Measurements from ENCODE around the gene MAP2.

MAP2 gene

DNA sequence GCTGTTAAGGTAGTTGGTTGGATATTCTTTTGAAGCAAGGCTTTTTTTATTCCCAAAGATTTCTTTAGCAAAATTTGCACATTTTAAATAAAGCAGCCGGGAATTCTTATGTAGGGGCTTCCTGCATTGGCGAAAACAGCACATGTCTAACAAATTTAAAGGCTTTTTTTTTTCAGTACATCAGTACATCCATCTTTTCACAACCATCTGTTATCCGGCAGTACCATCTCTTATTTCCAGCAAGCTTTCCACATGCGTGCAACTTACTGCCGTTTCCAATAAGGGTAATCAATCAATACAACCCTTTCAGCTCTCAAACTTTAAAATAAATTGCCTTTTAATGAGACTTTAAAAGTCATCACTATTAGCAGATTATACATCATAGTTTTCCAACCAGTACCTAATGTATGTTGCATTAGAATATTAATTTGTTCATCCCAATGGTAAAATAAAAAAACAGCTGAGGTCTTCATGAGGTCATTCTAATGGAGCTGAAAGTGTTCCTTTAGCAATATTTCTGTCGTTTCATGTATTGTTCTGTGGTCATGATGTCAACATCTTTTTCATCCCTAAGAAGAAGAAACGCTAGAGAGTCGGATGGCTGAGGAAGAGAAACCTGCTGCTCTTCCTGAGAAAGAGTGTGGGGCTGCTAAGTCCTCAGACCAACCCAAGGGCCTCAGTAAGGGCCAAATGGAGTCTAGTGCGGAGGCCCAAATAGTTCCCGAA lies 266.3 kb downstream of the MAP2 start:
- no peak for DNase-seq (ENCODE audit: low read depth in 1 of 2, low spot score in 1 of 2)

DNA sequence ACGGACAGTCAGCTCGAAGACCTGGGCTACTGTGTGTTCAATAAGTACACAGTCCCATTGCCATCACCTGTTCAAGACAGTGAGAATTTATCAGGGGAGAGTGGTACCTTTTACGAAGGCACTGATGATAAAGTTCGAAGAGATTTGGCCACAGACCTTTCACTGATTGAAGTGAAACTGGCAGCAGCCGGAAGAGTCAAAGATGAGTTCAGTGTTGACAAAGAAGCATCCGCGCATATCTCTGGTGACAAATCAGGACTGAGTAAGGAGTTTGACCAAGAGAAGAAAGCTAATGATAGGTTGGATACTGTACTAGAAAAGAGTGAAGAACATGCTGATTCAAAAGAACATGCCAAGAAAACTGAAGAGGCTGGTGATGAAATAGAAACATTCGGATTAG lies 270.9 kb downstream of the MAP2 start:
- DNase-seq (ENCODE audit: low read depth in 1 of 2, low spot score in 1 of 2): no peak

- no peak for DNase-seq (ENCODE audit: low read depth in 1 of 2, low spot score in 1 of 2)
Observed at GRCh38 chr2:209696836-209697711, 273.2 kb downstream of the MAP2 start.

- no peak for DNase-seq (ENCODE audit: low read depth in 1 of 2, low spot score in 1 of 2)
Observed at GRCh38 chr2:209702775-209703174, 278.9 kb downstream of the MAP2 start.

GRCh38 chr2:209713219-209713618 lies 289.4 kb downstream of the MAP2 start:
- DNase-seq (ENCODE audit: low read depth in 1 of 2, low spot score in 1 of 2): no peak

DNA sequence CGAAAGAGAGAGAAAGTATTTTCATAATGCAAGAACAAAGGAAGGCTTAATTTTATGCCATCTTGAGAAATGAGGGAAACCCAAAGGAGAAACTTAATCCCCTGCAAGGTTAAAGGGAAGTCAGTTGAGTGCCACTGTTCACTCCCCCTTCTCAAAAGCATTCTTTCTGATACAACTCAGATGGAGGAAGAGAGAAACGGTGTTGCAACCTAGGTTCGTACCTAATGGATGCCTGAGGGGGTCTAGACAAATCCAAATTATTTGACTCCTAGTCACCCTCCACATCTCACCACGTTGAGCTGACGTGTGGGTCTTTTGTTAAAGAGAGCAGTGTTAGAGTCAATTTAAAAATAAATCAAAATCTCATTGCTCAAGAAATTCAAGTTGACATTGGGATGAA lies 295.2 kb downstream of the MAP2 start:
- DNase-seq (ENCODE audit: low read depth in 1 of 2, low spot score in 1 of 2): no peak

- DNase-seq (ENCODE audit: low read depth in 1 of 2, low spot score in 1 of 2): no peak
Observed at GRCh38 chr2:209721497-209721896, 297.6 kb downstream of the MAP2 start.

- no peak for DNase-seq (ENCODE audit: low read depth in 1 of 2, low spot score in 1 of 2)
Observed at GRCh38 chr2:209726311-209726710, 302.5 kb downstream of the MAP2 start.

DNA sequence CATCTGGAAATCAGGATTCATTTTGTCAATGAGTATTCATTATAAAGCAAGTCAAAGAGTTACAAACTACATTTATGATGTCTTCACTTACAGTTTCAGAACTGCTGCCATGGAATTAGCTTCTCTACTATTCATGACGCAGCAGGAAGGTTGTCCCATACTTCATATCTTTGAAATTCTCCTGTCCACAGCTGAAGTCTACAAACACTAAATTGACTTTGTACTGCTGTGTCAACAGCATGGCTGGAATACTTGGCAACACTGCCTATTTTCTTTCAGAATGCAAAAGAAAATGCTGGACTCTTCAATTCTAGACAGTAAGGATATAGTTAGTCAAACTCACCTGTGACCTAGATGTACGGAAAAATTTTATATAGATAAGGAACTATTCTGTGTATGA lies 303.2 kb downstream of the MAP2 start:
- no peak for DNase-seq (ENCODE audit: low read depth in 1 of 2, low spot score in 1 of 2)

- no peak for DNase-seq (ENCODE audit: low read depth in 1 of 2, low spot score in 1 of 2)
Observed at GRCh38 chr2:209734805-209735204, 311.0 kb downstream of the MAP2 start.

DNA sequence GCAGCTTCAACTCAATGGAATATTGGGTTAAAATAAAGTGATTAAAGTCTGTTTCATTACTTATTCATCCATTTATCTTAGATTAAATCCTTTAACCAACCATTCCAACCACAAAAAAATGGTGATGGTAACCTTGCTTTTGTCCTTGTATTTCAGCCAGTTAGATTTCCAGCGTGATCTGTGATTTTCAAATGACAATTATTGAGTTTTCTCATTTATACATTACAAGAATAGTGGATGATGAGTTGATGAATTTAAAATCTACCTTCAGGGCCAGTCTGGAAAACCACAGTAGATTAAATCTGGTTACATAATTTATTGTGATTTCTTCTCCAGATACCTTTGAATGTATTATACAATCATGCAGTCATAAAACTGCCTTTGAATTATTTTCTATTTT lies 318.1 kb downstream of the MAP2 start:
- no peak for DNase-seq (ENCODE audit: low read depth in 1 of 2, low spot score in 1 of 2)

DNA sequence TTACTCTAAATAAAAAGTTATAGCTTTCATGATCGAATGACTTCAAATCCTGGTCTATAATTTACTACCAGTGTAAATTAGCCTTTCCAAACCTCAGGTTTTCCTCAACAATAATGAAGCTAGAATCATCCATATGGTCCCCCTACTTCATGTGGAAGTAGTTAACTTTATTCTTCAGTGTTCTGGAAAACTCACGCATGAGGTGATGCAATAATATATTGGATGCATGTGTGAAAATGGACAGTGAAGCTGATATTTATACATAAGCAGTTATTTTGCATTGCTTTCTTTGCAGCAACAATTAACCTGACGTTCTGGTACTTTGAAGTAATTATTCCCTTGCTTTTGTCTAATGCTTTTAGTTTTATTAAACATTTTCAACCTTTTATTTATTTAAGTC lies 329.2 kb downstream of the MAP2 start:
- no peak for DNase-seq (ENCODE audit: low read depth in 1 of 2, low spot score in 1 of 2)

- no peak for DNase-seq (ENCODE audit: low read depth in 1 of 2, low spot score in 1 of 2)
Observed at GRCh38 chr2:209757163-209757562, 333.3 kb downstream of the MAP2 start.

DNA sequence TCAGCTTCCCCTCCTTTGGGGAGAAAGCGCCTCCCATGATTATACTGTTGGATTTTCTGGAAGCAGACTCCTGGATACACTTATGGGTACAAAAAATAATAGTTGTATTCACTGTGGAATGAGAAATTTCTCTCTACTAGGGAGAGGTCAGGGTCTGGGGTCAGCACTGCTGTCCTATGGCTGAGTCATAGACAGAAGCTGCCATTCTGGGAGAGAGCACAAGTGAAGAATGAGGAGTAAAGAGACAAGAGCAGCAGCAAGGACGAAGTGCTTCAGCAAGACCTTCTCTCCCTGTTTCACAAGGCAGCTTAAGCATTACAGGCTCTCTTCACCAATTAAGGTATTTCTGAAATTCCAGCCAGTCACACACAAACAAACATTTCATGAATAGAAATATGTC lies 337.7 kb downstream of the MAP2 start:
- no peak for DNase-seq (ENCODE audit: low read depth in 1 of 2, low spot score in 1 of 2)

- no peak for DNase-seq (ENCODE audit: low read depth in 1 of 2, low spot score in 1 of 2)
Observed at GRCh38 chr2:209762563-209762962, 338.7 kb downstream of the MAP2 start.

GRCh38 chr2:209763106-209763505 lies 339.3 kb downstream of the MAP2 start:
- DNase-seq (ENCODE audit: low read depth in 1 of 2, low spot score in 1 of 2): no peak

DNA sequence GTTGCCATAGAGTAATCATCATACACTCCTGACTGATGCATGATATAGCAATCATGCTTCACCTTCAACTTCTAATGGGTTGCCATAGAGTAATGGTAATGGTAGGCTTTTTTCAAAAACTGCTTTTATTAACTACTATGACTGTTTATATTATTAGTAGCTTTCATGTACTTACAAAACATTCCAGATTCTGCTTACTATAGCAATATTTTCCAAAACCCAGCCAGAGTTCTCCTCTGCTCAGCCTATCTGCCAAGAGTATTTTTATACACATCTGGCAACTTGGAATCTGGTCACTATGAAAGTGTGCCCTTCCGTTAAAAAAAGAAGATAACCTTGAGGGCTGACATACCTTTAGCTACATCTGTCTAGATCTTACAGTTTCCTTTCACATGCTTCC lies 342.8 kb downstream of the MAP2 start:
- no peak for DNase-seq (ENCODE audit: low read depth in 1 of 2, low spot score in 1 of 2)

- DNase-seq (ENCODE audit: low read depth in 1 of 2, low spot score in 1 of 2): no peak
Observed at GRCh38 chr2:209767316-209767715, 343.5 kb downstream of the MAP2 start.

DNA sequence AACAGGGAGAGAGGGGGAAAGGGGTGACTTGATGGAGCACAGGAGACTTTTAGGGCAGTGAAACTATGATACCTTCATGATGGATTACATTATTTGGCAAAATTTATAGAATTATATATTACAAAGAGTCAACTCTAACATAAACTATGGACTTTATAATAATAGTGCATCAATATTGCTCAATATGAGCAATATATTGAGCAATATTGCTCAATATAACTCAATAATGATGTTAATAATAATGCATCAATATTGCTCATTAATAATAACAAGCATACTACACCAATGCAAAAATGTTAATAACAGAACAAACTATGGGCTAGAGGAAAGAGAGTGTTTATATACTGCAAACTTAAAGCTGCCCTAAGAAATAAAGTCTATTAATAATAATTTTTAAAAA lies 344.7 kb downstream of the MAP2 start:
- no peak for DNase-seq (ENCODE audit: low read depth in 1 of 2, low spot score in 1 of 2)

GRCh38 chr2:209771474-209772289 lies 347.8 kb downstream of the MAP2 start, which contains the start of gene UNC80:
Gene UNC80 (plus strand): TSS chr2:209771832. CDS start chr2:209772073, 241 bp downstream.
- no peak for DNase-seq (ENCODE audit: low read depth in 1 of 2, low spot score in 1 of 2)

DNA sequence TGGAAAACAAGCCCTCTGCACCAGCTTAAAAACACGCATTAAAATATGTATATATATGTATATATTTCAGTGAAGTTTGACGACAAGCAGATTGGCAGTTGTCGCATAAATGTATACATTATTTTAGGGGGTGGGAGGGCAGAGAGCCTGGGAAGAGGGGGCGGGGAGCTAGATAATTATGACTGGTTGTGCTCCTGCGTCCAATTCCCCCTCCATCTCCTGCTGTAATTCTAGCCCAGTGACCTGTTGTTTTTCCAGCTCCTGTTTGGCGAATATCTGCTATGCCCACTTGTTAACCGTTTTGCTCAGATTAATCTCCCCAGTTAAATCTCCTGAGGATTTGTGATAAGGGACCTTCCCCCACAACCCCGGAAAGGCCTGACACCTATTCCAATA lies 348.4 kb downstream of the MAP2 start:
- no peak for DNase-seq (ENCODE audit: low read depth in 1 of 2, low spot score in 1 of 2)

DNA sequence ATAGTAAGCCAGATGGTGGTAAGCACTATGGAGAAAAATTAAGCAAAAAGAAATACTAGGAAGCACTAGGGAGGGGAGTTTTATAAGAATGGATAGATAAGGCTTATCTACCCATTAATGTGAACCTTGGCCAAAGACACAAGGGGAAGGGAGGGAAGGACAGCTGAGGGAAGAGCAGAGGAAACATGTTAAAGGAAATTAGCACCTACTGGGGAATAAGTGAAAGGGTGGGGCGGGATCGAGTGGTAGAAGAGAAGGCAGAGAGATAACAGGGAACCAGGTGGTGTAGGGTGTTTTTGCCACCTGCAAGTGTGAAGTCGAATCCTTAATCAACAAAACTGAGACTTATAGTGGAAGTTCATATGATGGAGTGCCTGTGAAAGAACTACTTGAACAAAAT lies 349.5 kb downstream of the MAP2 start:
- DNase-seq (ENCODE audit: low read depth in 1 of 2, low spot score in 1 of 2): no peak

Measured in activated CD4-positive, alpha-beta T cell treated with anti-CD3 and anti-CD28 coated beads, Interleukin-2, amount 50 U/mL, for 24 hours (primary cell).